Osteoblast (primary cell): Measurements from ENCODE around the gene SUPT20H. TPM values are rescaled to one million over a fixed set of nuclear protein-coding genes. Genes with fewer than 3 reads are reported as not detected.

Experiments
- DNase-seq: peaks from one replicate; pipeline ENCODE4 v3.0.0; 2011; ENCODE audit warnings: low spot score, mixed read lengths; ENCODE audit not compliant: insufficient read length; ENCODE audit errors: missing footprints
- H2AFZ ChIP-seq: 2 replicates; pipeline ENCODE4 v1.6.0; 2011; ENCODE audit warnings: mild to moderate bottlenecking, low read length
- H3K27ac ChIP-seq: 2 replicates; pipeline ENCODE4 v1.5.1; 2011; ENCODE audit warnings: mild to moderate bottlenecking, low read depth, low read length, moderate library complexity
- H3K27me3 ChIP-seq: 2 replicates; pipeline ENCODE4 v1.6.0; 2012; ENCODE audit warnings: mild to moderate bottlenecking, control low read depth, inconsistent platforms, low read length, moderate library complexity; ENCODE audit not compliant: insufficient read depth
- H3K36me3 ChIP-seq: 2 replicates; pipeline ENCODE4 v1.5.1; 2011; ENCODE audit warnings: mild to moderate bottlenecking, low read length, control low read depth, moderate library complexity; ENCODE audit not compliant: insufficient read depth
- H3K4me1 ChIP-seq: 2 replicates; pipeline ENCODE4 v1.5.1; 2011; ENCODE audit warnings: mild to moderate bottlenecking, low read length, control low read depth, moderate library complexity; ENCODE audit not compliant: insufficient read depth
- H3K4me2 ChIP-seq: 2 replicates; pipeline ENCODE4 v1.6.0; 2011; ENCODE audit warnings: mild to moderate bottlenecking, low read length; ENCODE audit not compliant: insufficient read depth
- H3K4me3 ChIP-seq: fragments of 200-600 bp; sonication (generic); 3 replicates; pipeline ENCODE4 v1.5.1; 2012; ENCODE audit warnings: mild to moderate bottlenecking, low read length, inconsistent platforms; ENCODE audit not compliant: insufficient read depth
- H3K79me2 ChIP-seq: 2 replicates; pipeline ENCODE4 v1.6.0; 2012; ENCODE audit warnings: mild to moderate bottlenecking, low read length, control low read depth, inconsistent platforms; ENCODE audit not compliant: insufficient read depth
- H3K9me3 ChIP-seq: 2 replicates; pipeline ENCODE4 v1.5.1; 2011; ENCODE audit warnings: low read depth, low read length, control low read depth
- H4K20me1 ChIP-seq: 2 replicates; pipeline ENCODE4 v1.6.0; 2012; ENCODE audit warnings: mild to moderate bottlenecking, low read length, control low read depth; ENCODE audit not compliant: insufficient read depth
- CTCF ChIP-seq: IDR thresholded peaks from 2 replicates; pipeline ENCODE4 v1.5.1; 2011; ENCODE audit warnings: mild to moderate bottlenecking, low read depth, low read length, moderate library complexity; ENCODE audit errors: extremely low read depth
- total RNA-seq: library from RNA; depleted of rRNA; stranded (reverse); fragments of >200 nt; gene quantifications from 2 replicates; pipeline ENCODE4 v1.2.3, GENCODE V29; 2012

SUPT20H gene
- total RNA-seq, 1 donor = 53.6 TPM

- Histone ChIP-seq H4K20me1 (no peaks in the 10 kb centered on the region), H3K27me3 (no peaks in the 10 kb centered on the region), H3K79me2 (no peaks in the 10 kb centered on the region), H3K9me3 (no peaks in the 10 kb centered on the region), H2AFZ (no peak overlapping the region), H3K4me3 (no peak overlapping the region), H3K4me2 (no peak overlapping the region), H3K27ac (no peak overlapping the region), H3K4me1 (no peaks in the 10 kb centered on the region), H3K36me3 (no peaks in the 10 kb centered on the region)
- no peak for DNase-seq
- TF ChIP-seq CTCF = no peak
Measured at GRCh38 chr13:37085606-37086005, 26.1 kb upstream of the SUPT20H start.

- Histone ChIP-seq H3K36me3 (no peaks in the 10 kb centered on the region), H3K27ac (no peak overlapping the region), H3K4me1 (peaks cover 3% of the 10 kb centered on the region), H3K27me3 (no peaks in the 10 kb centered on the region), H3K9me3 (no peaks in the 10 kb centered on the region), H3K4me2 (no peak overlapping the region), H3K79me2 (no peaks in the 10 kb centered on the region), H4K20me1 (no peaks in the 10 kb centered on the region), H3K4me3 (no peak overlapping the region), H2AFZ (no peak overlapping the region)
- TF ChIP-seq CTCF = no peak
- no peak for DNase-seq
Measured at GRCh38 chr13:37076818-37077217, 17.3 kb upstream of the SUPT20H start.

- H3K36me3 ChIP-seq = no peaks in the 10 kb centered on the region
- H3K4me2 ChIP-seq = no peak overlapping the region
- peaks cover 4% of the 10 kb centered on the region for H3K4me1 ChIP-seq
- no peak for DNase-seq
- no peaks in the 10 kb centered on the region for H3K27me3 ChIP-seq
- no peaks in the 10 kb centered on the region for H3K9me3 ChIP-seq
- H3K4me3 ChIP-seq = no peak overlapping the region
- no peaks in the 10 kb centered on the region for H3K79me2 ChIP-seq
- TF ChIP-seq CTCF = no peak
- peak overlapping the region; percentile 63 for H2AFZ ChIP-seq
- no peaks in the 10 kb centered on the region for H4K20me1 ChIP-seq
- H3K27ac ChIP-seq = no peak overlapping the region
Measured at GRCh38 chr13:37075164-37075563, 15.7 kb upstream of the SUPT20H start.

GRCh38 chr13:37074703-37075102, 15.2 kb upstream of the SUPT20H start:
- Histone ChIP-seq H4K20me1 (no peaks in the 10 kb centered on the region), H3K9me3 (no peaks in the 10 kb centered on the region), H3K36me3 (no peaks in the 10 kb centered on the region), H3K4me2 (no peak overlapping the region), H3K27me3 (no peaks in the 10 kb centered on the region), H3K27ac (no peak overlapping the region), H3K4me3 (no peak overlapping the region), H3K79me2 (no peaks in the 10 kb centered on the region), H3K4me1 (peaks cover 4% of the 10 kb centered on the region), H2AFZ (no peak overlapping the region)
- no peak for DNase-seq
- TF ChIP-seq CTCF = peak; percentile 52
